ENCODE measurements around the gene PRCD. TPM values are rescaled to one million over a fixed set of nuclear protein-coding genes. Genes with fewer than 3 reads are reported as not detected.

PRCD gene
- polyA plus RNA-seq, 1 donor from 2014 or later: 22.5 TPM

- Histone ChIP-seq H3K9me3 (ENCODE audit: low read length) (no peaks in the 10 kb centered on the region), H3K9me2 (ENCODE audit: insufficient read depth, low read length) (no peaks in the 10 kb centered on the region), H3K79me2 (replicated peaks; ENCODE audit: insufficient read depth, low read length) (no peaks in the 10 kb centered on the region), H3K27ac (ENCODE audit: low read length) (no peak overlapping the region), H3K9ac (ENCODE audit: low read length) (no peak overlapping the region), H3K27me3 (ENCODE audit: insufficient read depth, low read depth, low read length) (no peaks in the 10 kb centered on the region), H3K4me3 (ENCODE audit: low read length) (no peak overlapping the region), H3K36me3 (ENCODE audit: insufficient read depth, low read length) (no peaks in the 10 kb centered on the region), H3F3A (ENCODE audit: insufficient read depth, low read length, poor library complexity, severe bottlenecking) (no peaks in the 10 kb centered on the region), H2AFZ (ENCODE audit: low read depth, low read length) (no peak overlapping the region), H4K20me1 (ENCODE audit: insufficient read depth) (no peaks in the 10 kb centered on the region), H3K4me2 (ENCODE audit: low read length) (no peak overlapping the region)
- no peak for TF ChIP-seq CTCF (IDR thresholded peaks at IDR 0.05; ENCODE audit: poor library complexity, severe bottlenecking)
- TF ChIP-seq REST (IDR thresholded peaks at IDR 0.05; ENCODE audit: borderline replicate concordance): no peak
- no peak for TF ChIP-seq POLR2AphosphoS5 (IDR thresholded peaks at IDR 0.05)
Measured at GRCh38 chr17:76549215-76549518, 9.3 kb downstream of the PRCD start.

GRCh38 chr17:76549539-76549938, 9.7 kb downstream of the PRCD start:
- TF ChIP-seq POLR2AphosphoS5 (IDR thresholded peaks at IDR 0.05) (no peak), TAF1 (IDR thresholded peaks at IDR 0.05; ENCODE audit: low read depth) (no peak)
- no peaks in the 10 kb centered on the region for H3K36me3 ChIP-seq (ENCODE audit: insufficient read depth, low read length)
- H3F3A ChIP-seq (ENCODE audit: insufficient read depth, low read length, poor library complexity, severe bottlenecking): no peaks in the 10 kb centered on the region
- no peak overlapping the region for H3K4me3 ChIP-seq (ENCODE audit: low read length)
- no peak overlapping the region for H3K9ac ChIP-seq (ENCODE audit: low read length)
- no peak overlapping the region for H2AFZ ChIP-seq (ENCODE audit: low read depth, low read length)
- no peaks in the 10 kb centered on the region for H3K27me3 ChIP-seq (ENCODE audit: insufficient read depth, low read depth, low read length)
- H3K9me2 ChIP-seq (ENCODE audit: insufficient read depth, low read length): no peaks in the 10 kb centered on the region
- H4K20me1 ChIP-seq (ENCODE audit: insufficient read depth): no peaks in the 10 kb centered on the region
- no peaks in the 10 kb centered on the region for H3K79me2 ChIP-seq (replicated peaks; ENCODE audit: insufficient read depth, low read length)
- H3K9me3 ChIP-seq (ENCODE audit: low read length): no peaks in the 10 kb centered on the region
- H3K27ac ChIP-seq (ENCODE audit: low read length): no peak overlapping the region
- no peak overlapping the region for H3K4me2 ChIP-seq (ENCODE audit: low read length)

GRCh38 chr17:76550712-76551615, 11.1 kb downstream of the PRCD start:
- H3K27ac ChIP-seq (ENCODE audit: low read length): no peak overlapping the region
- TF ChIP-seq CTCF (IDR thresholded peaks at IDR 0.05; ENCODE audit: poor library complexity, severe bottlenecking) (no peak), SMC3 (conservative IDR thresholded peaks at IDR 0.05; ENCODE audit: poor library complexity) (no peak), RAD21 (conservative IDR thresholded peaks at IDR 0.05) (no peak), MXI1 (conservative IDR thresholded peaks at IDR 0.05; ENCODE audit: poor library complexity, severe bottlenecking) (no peak), TAF1 (IDR thresholded peaks at IDR 0.05; ENCODE audit: low read depth) (no peak), EZH2 (IDR thresholded peaks at IDR 0.05; ENCODE audit: borderline replicate concordance, insufficient read depth, low read length, poor library complexity, severe bottlenecking) (no peak), EP300 (conservative IDR thresholded peaks at IDR 0.05; ENCODE audit: poor library complexity, severe bottlenecking) (no peak), REST (IDR thresholded peaks at IDR 0.05; ENCODE audit: borderline replicate concordance) (no peak), POLR2AphosphoS5 (IDR thresholded peaks at IDR 0.05) (no peak)
- H3K4me2 ChIP-seq (ENCODE audit: low read length): no peak overlapping the region
- H3K9me3 ChIP-seq (ENCODE audit: low read length): no peaks in the 10 kb centered on the region
- no peaks in the 10 kb centered on the region for H3K9me2 ChIP-seq (ENCODE audit: insufficient read depth, low read length)
- H3K9ac ChIP-seq (ENCODE audit: low read length): no peak overlapping the region
- no peaks in the 10 kb centered on the region for H4K20me1 ChIP-seq (ENCODE audit: insufficient read depth)
- H3K36me3 ChIP-seq (ENCODE audit: insufficient read depth, low read length): no peaks in the 10 kb centered on the region
- H3K4me3 ChIP-seq (ENCODE audit: low read length): no peak overlapping the region
- no peaks in the 10 kb centered on the region for H3F3A ChIP-seq (ENCODE audit: insufficient read depth, low read length, poor library complexity, severe bottlenecking)
- no peaks in the 10 kb centered on the region for H3K27me3 ChIP-seq (ENCODE audit: insufficient read depth, low read depth, low read length)
- H2AFZ ChIP-seq (ENCODE audit: low read depth, low read length): no peak overlapping the region
- H3K79me2 ChIP-seq (replicated peaks; ENCODE audit: insufficient read depth, low read length): no peaks in the 10 kb centered on the region
